CD14-positive monocyte (primary cell): ENCODE measurements around the gene ECSCR. TPM values are rescaled to one million over a fixed set of nuclear protein-coding genes. Genes with fewer than 3 reads are reported as not detected.

Experiments
- DNase-seq, 3 donors: peaks; one replicate each; pipeline ENCODE4 v3.0.0-alpha.2; 2011 to 2022
- H2AFZ ChIP-seq: 2 replicates; pipeline ENCODE4 v1.6.0; 2012; ENCODE audit warnings: mild to moderate bottlenecking, low read depth, low read length, inconsistent platforms; ENCODE audit not compliant: insufficient read depth, poor library complexity, severe bottlenecking
- H3K27ac ChIP-seq, 2 donors: 1 replicate in 1 of 2; 2 replicates in 1 of 2; pipeline ENCODE4 v1.5.1; 2012 to 2013; ENCODE audit warnings: low read length in 2 of 2, control low read depth in 1 of 2, inconsistent platforms in 1 of 2, low read depth in 1 of 2, mild to moderate bottlenecking in 1 of 2
- H3K27me3 ChIP-seq, 2 donors: one replicate each; pipeline versions ENCODE4 v1.6.0 to v1.6.1; 2011 to 2013; ENCODE audit warnings: low read length in 2 of 2; ENCODE audit not compliant: control insufficient read depth in 2 of 2, insufficient read depth in 2 of 2
- H3K36me3 ChIP-seq, 2 donors: replicated peaks in 1 of 2; 1 replicate in 1 of 2; 2 replicates in 1 of 2; pipeline versions ENCODE4 v1.5.1 to v1.6.1; 2012 to 2013; ENCODE audit warnings: low read length in 2 of 2, control low read depth in 1 of 2, inconsistent platforms in 1 of 2, mild to moderate bottlenecking in 1 of 2; ENCODE audit not compliant: insufficient read depth in 2 of 2, control insufficient read depth in 1 of 2
- H3K4me1 ChIP-seq, 2 donors: 1 replicate in 1 of 2; 2 replicates in 1 of 2; pipeline versions ENCODE4 v1.5.1 to v1.6.1; 2012 to 2013; ENCODE audit warnings: low read length in 2 of 2, control low read depth in 1 of 2, inconsistent platforms in 1 of 2, mild to moderate bottlenecking in 1 of 2, moderate library complexity in 1 of 2; ENCODE audit not compliant: insufficient read depth in 2 of 2, control insufficient read depth in 1 of 2
- H3K4me2 ChIP-seq: replicated peaks from 2 replicates; pipeline ENCODE3; 2012; ENCODE audit warnings: low read length, moderate library complexity, mild to moderate bottlenecking; ENCODE audit not compliant: poor library complexity, severe bottlenecking; ENCODE audit errors: extremely low read depth
- H3K4me3 ChIP-seq, 3 experiments: fragments of 200-600 bp in 1 of 3; sonication (generic) in 1 of 3; replicated peaks in 1 of 3; 1 replicate in 2 of 3; 2 replicates in 1 of 3; pipeline ENCODE4 v1.5.1; 2011 to 2013; ENCODE audit warnings: low read length in 3 of 3, mild to moderate bottlenecking in 3 of 3, control low read depth in 2 of 3, low read depth in 2 of 3, inconsistent platforms in 1 of 3, moderate library complexity in 1 of 3
- H3K79me2 ChIP-seq: 2 replicates; pipeline ENCODE4 v1.6.0; 2012; ENCODE audit warnings: mild to moderate bottlenecking, control low read depth, inconsistent platforms, low read length, moderate library complexity; ENCODE audit not compliant: insufficient read depth
- H3K9ac ChIP-seq: 2 replicates; pipeline ENCODE4 v1.6.0; 2017; ENCODE audit warnings: low read length, mild to moderate bottlenecking; ENCODE audit not compliant: insufficient read depth, poor library complexity, severe bottlenecking
- H3K9me3 ChIP-seq, 2 donors: replicated peaks in 1 of 2; 1 replicate in 1 of 2; 2 replicates in 1 of 2; pipeline versions ENCODE4 v1.5.1 to v1.6.1; 2012 to 2013; ENCODE audit warnings: low read length in 2 of 2, control low read depth in 1 of 2; ENCODE audit not compliant: control insufficient read depth in 1 of 2, insufficient read depth in 1 of 2
- H4K20me1 ChIP-seq: 2 replicates; pipeline ENCODE4 v1.6.0; 2012; ENCODE audit warnings: mild to moderate bottlenecking, low read length, control low read depth, moderate library complexity; ENCODE audit not compliant: insufficient read depth
- H3K27ac Mint-ChIP-seq, 7 donors: one replicate each; pipeline ENCODE4 v1.8.0; 2020; ENCODE audit warnings: mild to moderate bottlenecking in 7 of 7, mixed read lengths in 7 of 7, moderate library complexity in 6 of 7, inconsistent platforms in 2 of 7
- H3K27me3 Mint-ChIP-seq, 3 donors: one replicate each; pipeline ENCODE4 v1.8.0; 2021 to 2022; ENCODE audit warnings: low read depth in 3 of 3, mild to moderate bottlenecking in 3 of 3, mixed read lengths in 3 of 3, moderate library complexity in 3 of 3, inconsistent platforms in 1 of 3
- H3K36me3 Mint-ChIP-seq, 2 donors: one replicate each; pipeline ENCODE4 v1.8.0; 2020; ENCODE audit warnings: mixed read lengths in 2 of 2, inconsistent platforms in 1 of 2, mild to moderate bottlenecking in 1 of 2
- H3K4me1 Mint-ChIP-seq: one replicate; pipeline ENCODE4 v1.8.0; 2020; ENCODE audit warnings: mild to moderate bottlenecking, mixed read lengths
- H3K4me3 Mint-ChIP-seq, 2 donors: one replicate each; pipeline ENCODE4 v1.8.0; 2020; ENCODE audit warnings: mild to moderate bottlenecking in 2 of 2, mixed read lengths in 2 of 2, moderate library complexity in 1 of 2
- H3K9me3 Mint-ChIP-seq, 7 donors: one replicate each; pipeline ENCODE4 v1.8.0; 2020 to 2022; ENCODE audit warnings: mixed read lengths in 7 of 7, mild to moderate bottlenecking in 6 of 7, moderate library complexity in 6 of 7, inconsistent platforms in 2 of 7
- WGBS: methylation state at CpG from one replicate; pipeline ENCODE4 v1.1.5; 2013; ENCODE audit warnings: missing lambda C conversion rate; ENCODE audit not compliant: insufficient coverage; 5-methylcytosine and 5-hydroxymethylcytosine counted together
- intact Hi-C, 2 donors: fragments of 100-400 bp; cut with micrococcal nuclease; formaldehyde crosslinking; loops; one replicate each; pipeline versions ENCODE4 v1.15.0 to v1.15.1; 2023
- polyA plus RNA-seq, 3 donors: library from polyadenylated mRNA; depleted of rRNA in 1 of 3; unstranded in 2 of 3; stranded (reverse) in 1 of 3; fragments of 300-500 nt in 2 of 3; fragments of >200 nt in 1 of 3; fragmentation: Illumina TruSeq in 2 of 3; gene quantifications; 1 replicate in 2 of 3; 2 replicates in 1 of 3; pipeline ENCODE4 v1.2.3, GENCODE V29; 2012 to 2021
- TF ChIP-seq, protein P1 (sequence below): fragments of 200-600 bp; IDR thresholded peaks from one replicate; pipeline ENCODE4 v1.8.0; 2022; ENCODE audit warnings: antibody characterized with exemption, mild to moderate bottlenecking

ECSCR gene
- polyA plus RNA-seq, 3 donors, result not detected

- Histone ChIP-seq H3K79me2 (peaks cover 70% of the 10 kb centered on the region), H3K27ac (peak overlapping the region; percentile 44 to 63), H3K4me2 (peak overlapping the region; percentile 72), H4K20me1 (peaks cover 62% of the 10 kb centered on the region), H3K9me3 (no peaks in the 10 kb centered on the region), H3K4me1 (peaks cover 76 to 97% of the 10 kb centered on the region in 2 donors), H3K9ac (no peak overlapping the region), H2AFZ (no peak overlapping the region), H3K4me3 (peak overlapping the region in 1 of 3 experiments; percentile 58), H3K36me3 (peaks cover 24 to 35% of the 10 kb centered on the region in 2 donors), H3K27me3 (no peaks in the 10 kb centered on the region)
- Mint-ChIP-seq H3K4me3 (peak overlapping the region; percentile 47 to 84), H3K27me3 (no peaks in the 10 kb centered on the region), H3K9me3 (peaks cover 0 to 2% (median 0%) of the 10 kb centered on the region in 7 donors), H3K4me1 (peaks cover 93% of the 10 kb centered on the region), H3K27ac (peak overlapping the region; percentile 51 to 93 (median 86)), H3K36me3 (peaks cover 40 to 54% of the 10 kb centered on the region in 2 donors)
- DNase-seq, result no peak
- TF ChIP-seq, protein P1, sequence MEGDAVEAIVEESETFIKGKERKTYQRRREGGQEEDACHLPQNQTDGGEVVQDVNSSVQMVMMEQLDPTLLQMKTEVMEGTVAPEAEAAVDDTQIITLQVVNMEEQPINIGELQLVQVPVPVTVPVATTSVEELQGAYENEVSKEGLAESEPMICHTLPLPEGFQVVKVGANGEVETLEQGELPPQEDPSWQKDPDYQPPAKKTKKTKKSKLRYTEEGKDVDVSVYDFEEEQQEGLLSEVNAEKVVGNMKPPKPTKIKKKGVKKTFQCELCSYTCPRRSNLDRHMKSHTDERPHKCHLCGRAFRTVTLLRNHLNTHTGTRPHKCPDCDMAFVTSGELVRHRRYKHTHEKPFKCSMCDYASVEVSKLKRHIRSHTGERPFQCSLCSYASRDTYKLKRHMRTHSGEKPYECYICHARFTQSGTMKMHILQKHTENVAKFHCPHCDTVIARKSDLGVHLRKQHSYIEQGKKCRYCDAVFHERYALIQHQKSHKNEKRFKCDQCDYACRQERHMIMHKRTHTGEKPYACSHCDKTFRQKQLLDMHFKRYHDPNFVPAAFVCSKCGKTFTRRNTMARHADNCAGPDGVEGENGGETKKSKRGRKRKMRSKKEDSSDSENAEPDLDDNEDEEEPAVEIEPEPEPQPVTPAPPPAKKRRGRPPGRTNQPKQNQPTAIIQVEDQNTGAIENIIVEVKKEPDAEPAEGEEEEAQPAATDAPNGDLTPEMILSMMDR, result no peak
- intact Hi-C loops, result no loop called here
- 40% methylated on average over 5 of the region's 13 CpGs for WGBS
Measured at GRCh38 chr5:139475865-139476617, 13.5 kb upstream of the ECSCR start.

GRCh38 chr5:139474890-139475791 lies 12.6 kb upstream of the ECSCR start:
- Histone ChIP-seq H3K4me1 (peaks cover 72 to 97% of the 10 kb centered on the region in 2 donors), H3K4me3 (peak overlapping the region in 1 of 3 experiments; percentile 58), H4K20me1 (peaks cover 53% of the 10 kb centered on the region), H3K27ac (peak overlapping the region; percentile 44 to 63), H3K4me2 (peak overlapping the region; percentile 72), H3K79me2 (peaks cover 61% of the 10 kb centered on the region), H3K36me3 (peaks cover 24 to 35% of the 10 kb centered on the region in 2 donors), H3K9ac (peak overlapping the region; percentile 2), H3K9me3 (no peaks in the 10 kb centered on the region), H2AFZ (no peak overlapping the region), H3K27me3 (no peaks in the 10 kb centered on the region)
- Mint-ChIP-seq H3K4me1 (peaks cover 93% of the 10 kb centered on the region), H3K9me3 (peaks cover 0 to 2% (median 0%) of the 10 kb centered on the region in 7 donors), H3K27me3 (no peaks in the 10 kb centered on the region), H3K27ac (peak overlapping the region; percentile 64 to 93 (median 86)), H3K36me3 (peaks cover 34 to 46% of the 10 kb centered on the region in 2 donors), H3K4me3 (peak overlapping the region; percentile 47 to 84)
- TF ChIP-seq, protein P1, result no peak
- intact Hi-C loops, result no loop called here
- 6% methylated on average over 9 of the region's 13 CpGs for WGBS
- DNase-seq, result peak; percentile 53 to 73 (median 70)
